ENCODE measurements around the gene CADM1. TPM values are rescaled to one million over a fixed set of nuclear protein-coding genes. Genes with fewer than 3 reads are reported as not detected.

Gene CADM1
- total RNA-seq, 1 donor: 86.5 TPM

- TF ChIP-seq CTCF (IDR thresholded peaks at IDR 0.05; ENCODE audit: extremely low read depth, low read depth, low read length): no peak
- no peak for DNase-seq (ENCODE audit: insufficient read length, low spot score, missing footprints)
- H3K4me3 ChIP-seq (ENCODE audit: insufficient read depth, low read length): no peak overlapping the region
- no peak overlapping the region for H2AFZ ChIP-seq (ENCODE audit: low read length)
- H3K79me2 ChIP-seq (ENCODE audit: insufficient read depth, low read length): no peaks in the 10 kb centered on the region
- H4K20me1 ChIP-seq (ENCODE audit: insufficient read depth, low read length): no peaks in the 10 kb centered on the region
- H3K27me3 ChIP-seq (ENCODE audit: insufficient read depth, low read length): no peaks in the 10 kb centered on the region
- no peaks in the 10 kb centered on the region for H3K9me3 ChIP-seq (ENCODE audit: low read depth, low read length)
- H3K27ac ChIP-seq (ENCODE audit: low read depth, low read length): no peak overlapping the region
- no peaks in the 10 kb centered on the region for H3K4me1 ChIP-seq (ENCODE audit: insufficient read depth, low read length)
- H3K4me2 ChIP-seq (ENCODE audit: insufficient read depth, low read length): no peak overlapping the region
- no peaks in the 10 kb centered on the region for H3K36me3 ChIP-seq (ENCODE audit: insufficient read depth, low read length)
These were observed 73.9 kb downstream of the CADM1 start for GRCh38 chr11:115430345-115430744.

- DNase-seq (ENCODE audit: insufficient read length, low spot score, missing footprints): no peak
- no peaks in the 10 kb centered on the region for H3K27me3 ChIP-seq (ENCODE audit: insufficient read depth, low read length)
- no peaks in the 10 kb centered on the region for H3K4me1 ChIP-seq (ENCODE audit: insufficient read depth, low read length)
- no peaks in the 10 kb centered on the region for H3K79me2 ChIP-seq (ENCODE audit: insufficient read depth, low read length)
- H3K9me3 ChIP-seq (ENCODE audit: low read depth, low read length): no peaks in the 10 kb centered on the region
- no peak overlapping the region for H2AFZ ChIP-seq (ENCODE audit: low read length)
- H3K27ac ChIP-seq (ENCODE audit: low read depth, low read length): no peak overlapping the region
- H3K36me3 ChIP-seq (ENCODE audit: insufficient read depth, low read length): no peaks in the 10 kb centered on the region
- H3K4me2 ChIP-seq (ENCODE audit: insufficient read depth, low read length): no peak overlapping the region
- TF ChIP-seq CTCF (IDR thresholded peaks at IDR 0.05; ENCODE audit: extremely low read depth, low read depth, low read length): no peak
- no peak overlapping the region for H3K4me3 ChIP-seq (ENCODE audit: insufficient read depth, low read length)
- no peaks in the 10 kb centered on the region for H4K20me1 ChIP-seq (ENCODE audit: insufficient read depth, low read length)
These were observed 75.9 kb downstream of the CADM1 start for GRCh38 chr11:115428306-115428705.

GRCh38 chr11:115425816-115426215, 78.4 kb downstream of the CADM1 start:
- H3K4me1 ChIP-seq (ENCODE audit: insufficient read depth, low read length): no peaks in the 10 kb centered on the region
- DNase-seq (ENCODE audit: insufficient read length, low spot score, missing footprints): no peak
- H2AFZ ChIP-seq (ENCODE audit: low read length): no peak overlapping the region
- no peak for TF ChIP-seq CTCF (IDR thresholded peaks at IDR 0.05; ENCODE audit: extremely low read depth, low read depth, low read length)
- H3K36me3 ChIP-seq (ENCODE audit: insufficient read depth, low read length): no peaks in the 10 kb centered on the region
- H3K4me3 ChIP-seq (ENCODE audit: insufficient read depth, low read length): no peak overlapping the region
- H3K27me3 ChIP-seq (ENCODE audit: insufficient read depth, low read length): no peaks in the 10 kb centered on the region
- H3K4me2 ChIP-seq (ENCODE audit: insufficient read depth, low read length): no peak overlapping the region
- H3K79me2 ChIP-seq (ENCODE audit: insufficient read depth, low read length): no peaks in the 10 kb centered on the region
- H4K20me1 ChIP-seq (ENCODE audit: insufficient read depth, low read length): no peaks in the 10 kb centered on the region
- H3K27ac ChIP-seq (ENCODE audit: low read depth, low read length): no peak overlapping the region
- H3K9me3 ChIP-seq (ENCODE audit: low read depth, low read length): no peaks in the 10 kb centered on the region

GRCh38 chr11:115425250-115425649, 79.0 kb downstream of the CADM1 start:
- no peaks in the 10 kb centered on the region for H3K4me1 ChIP-seq (ENCODE audit: insufficient read depth, low read length)
- no peak overlapping the region for H2AFZ ChIP-seq (ENCODE audit: low read length)
- no peak for TF ChIP-seq CTCF (IDR thresholded peaks at IDR 0.05; ENCODE audit: extremely low read depth, low read depth, low read length)
- H3K9me3 ChIP-seq (ENCODE audit: low read depth, low read length): no peaks in the 10 kb centered on the region
- H3K27ac ChIP-seq (ENCODE audit: low read depth, low read length): no peak overlapping the region
- no peaks in the 10 kb centered on the region for H3K79me2 ChIP-seq (ENCODE audit: insufficient read depth, low read length)
- H4K20me1 ChIP-seq (ENCODE audit: insufficient read depth, low read length): no peaks in the 10 kb centered on the region
- no peak overlapping the region for H3K4me3 ChIP-seq (ENCODE audit: insufficient read depth, low read length)
- no peak for DNase-seq (ENCODE audit: insufficient read length, low spot score, missing footprints)
- no peaks in the 10 kb centered on the region for H3K27me3 ChIP-seq (ENCODE audit: insufficient read depth, low read length)
- H3K36me3 ChIP-seq (ENCODE audit: insufficient read depth, low read length): no peaks in the 10 kb centered on the region
- H3K4me2 ChIP-seq (ENCODE audit: insufficient read depth, low read length): no peak overlapping the region

Data from osteoblast (primary cell).